Activated T-cell treated with anti-CD3 and anti-CD28 coated beads, Interleukin-2, amount 50 U/mL, for 4 hours (primary cell): Measurements from ENCODE around the gene WDR90. TPM values are rescaled to one million over a fixed set of nuclear protein-coding genes. Genes with fewer than 3 reads are reported as not detected.
A peak's percentile ranks its signal among the peaks of the same experiment; 100 is the strongest.

Source experiments
- ATAC-seq, 2 donors: fragments of 200-7000 bp; cut with Tn5 transposase; one replicate each; pipeline ENCODE4 v1.10.0; 2021
- DNase-seq: peaks from one replicate; pipeline ENCODE4 v3.0.0-alpha.2; 2020
- H3K27me3 Mint-ChIP-seq: one replicate; pipeline ENCODE4 v1.8.0; 2021; ENCODE audit warnings: low read depth, mixed read lengths
- H3K36me3 Mint-ChIP-seq: one replicate; pipeline ENCODE4 v1.8.0; 2022; ENCODE audit warnings: mixed read lengths; ENCODE audit not compliant: insufficient read depth
- H3K4me1 Mint-ChIP-seq: one replicate; pipeline ENCODE4 v1.8.0; 2021; ENCODE audit warnings: low read depth, mixed read lengths
- H3K4me3 Mint-ChIP-seq: one replicate; pipeline ENCODE4 v1.8.0; 2021; ENCODE audit warnings: mild to moderate bottlenecking, moderate library complexity, mixed read lengths
- H3K9me3 Mint-ChIP-seq: one replicate; pipeline ENCODE4 v1.8.0; 2021; ENCODE audit warnings: mixed read lengths
- total RNA-seq, 3 donors: library from RNA; stranded (reverse); gene quantifications; one replicate each; pipeline ENCODE4 v1.2.1, GENCODE V29; 2021

Gene WDR90
- total RNA-seq, result 100 to 1,000 TPM in 1 of 3 donors, 10 to 100 TPM in 2; 81.0 to 104 (median 87.8) TPM

DNA sequence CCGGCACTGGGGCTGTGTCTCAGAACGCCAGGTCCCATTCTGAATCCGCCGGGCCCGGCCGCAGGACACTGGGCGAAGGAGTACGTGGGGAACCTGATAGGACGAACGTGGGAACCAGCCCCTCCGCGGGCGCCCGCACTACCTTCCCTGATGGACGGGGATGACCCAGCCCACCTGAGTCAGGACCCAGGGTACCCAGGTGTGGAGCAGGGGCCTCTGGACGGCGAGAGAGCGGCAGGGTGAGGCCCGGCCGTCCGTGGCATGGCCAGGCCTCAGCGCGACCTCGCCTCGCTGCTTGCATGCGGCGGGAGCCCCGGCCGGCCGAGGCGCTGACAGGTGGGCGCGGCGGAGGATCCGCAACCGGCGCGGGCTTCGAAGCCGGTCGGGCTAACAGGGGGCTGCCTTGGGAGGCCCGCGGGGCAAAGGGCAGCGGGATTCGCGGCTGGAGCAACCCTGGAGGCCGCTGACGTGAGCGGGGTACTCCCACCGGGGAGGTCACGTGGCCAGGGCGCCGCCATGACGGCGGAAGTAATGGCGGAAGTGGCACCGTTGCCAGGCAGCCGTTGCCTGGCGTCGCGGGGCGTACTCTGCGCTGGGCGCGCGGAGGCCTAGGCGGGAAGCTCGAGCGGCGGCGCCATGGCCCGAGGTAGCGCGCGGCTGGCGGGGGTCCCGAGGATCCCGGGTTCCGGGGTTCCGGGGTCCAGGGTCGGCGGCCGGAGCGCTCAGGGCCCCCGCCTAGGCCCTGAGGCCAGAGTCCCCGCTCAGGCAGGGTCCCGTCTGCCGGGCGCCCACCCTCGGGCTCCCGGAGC lies at the start of gene WDR90:
Gene WDR90 (plus strand): TSS at position 585 of the 809 bp plus-strand sequence. CDS start 52 bp downstream, at position 637.
- Mint-ChIP-seq H3K27me3 (no peaks in the 10 kb centered on the region), H3K36me3 (no peaks in the 10 kb centered on the region), H3K4me1 (peaks cover 14% of the 10 kb centered on the region), H3K9me3 (no peaks in the 10 kb centered on the region), H3K4me3 (peak within 1 kb of the TSS; percentile 84)
- peak; percentile 90 for DNase-seq
- ATAC-seq, result peak; percentile 90 to 92

DNA sequence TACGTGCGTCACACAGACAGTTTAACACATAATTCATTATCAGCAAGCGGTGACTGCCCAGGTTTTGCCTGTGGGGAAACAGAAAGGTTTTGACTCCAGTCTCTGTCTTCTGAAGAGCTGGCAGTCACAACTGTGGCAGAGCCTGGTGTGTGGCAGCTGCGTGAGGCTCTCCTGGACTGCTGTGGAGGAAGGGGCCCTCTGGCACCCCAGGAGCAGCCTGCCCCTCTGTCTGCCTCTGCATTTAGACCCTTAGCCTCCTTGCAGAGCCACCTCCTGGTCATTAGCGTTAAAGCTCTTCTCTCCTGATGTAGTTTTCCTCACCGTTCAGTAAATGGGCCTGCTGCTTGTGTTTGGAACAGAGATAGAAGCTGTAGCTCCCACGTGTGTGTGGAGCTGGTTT lies 48.4 kb upstream of the WDR90 start:
- ATAC-seq (no peak), DNase-seq (no peak)
- Mint-ChIP-seq H3K9me3 (no peaks in the 10 kb centered on the region), H3K27me3 (no peaks in the 10 kb centered on the region), H3K36me3 (peaks cover 4% of the 10 kb centered on the region), H3K4me3 (no peak overlapping the region), H3K4me1 (peaks cover 8% of the 10 kb centered on the region)

DNA sequence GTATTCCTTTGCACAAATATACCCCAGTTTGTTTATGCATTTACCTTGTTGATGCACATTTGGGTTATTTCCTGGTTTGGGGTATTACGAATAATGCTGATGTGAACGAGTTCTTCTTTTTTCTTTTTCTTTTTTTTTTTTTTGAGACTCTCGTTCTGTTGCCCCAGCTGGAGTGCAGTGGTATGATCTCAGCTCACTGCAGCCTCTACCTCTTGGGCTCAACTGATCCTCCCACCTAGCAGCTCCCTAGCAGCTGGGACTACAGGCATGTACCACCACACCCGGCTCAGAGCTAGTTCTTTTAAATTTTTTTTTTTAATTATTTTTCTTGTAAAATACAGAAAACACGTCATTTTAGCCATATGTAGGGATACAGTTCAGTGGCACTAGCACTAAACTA lies 45.2 kb upstream of the WDR90 start:
- no peaks in the 10 kb centered on the region for H3K27me3 Mint-ChIP-seq
- no peak for DNase-seq
- no peak overlapping the region for H3K4me3 Mint-ChIP-seq

DNA sequence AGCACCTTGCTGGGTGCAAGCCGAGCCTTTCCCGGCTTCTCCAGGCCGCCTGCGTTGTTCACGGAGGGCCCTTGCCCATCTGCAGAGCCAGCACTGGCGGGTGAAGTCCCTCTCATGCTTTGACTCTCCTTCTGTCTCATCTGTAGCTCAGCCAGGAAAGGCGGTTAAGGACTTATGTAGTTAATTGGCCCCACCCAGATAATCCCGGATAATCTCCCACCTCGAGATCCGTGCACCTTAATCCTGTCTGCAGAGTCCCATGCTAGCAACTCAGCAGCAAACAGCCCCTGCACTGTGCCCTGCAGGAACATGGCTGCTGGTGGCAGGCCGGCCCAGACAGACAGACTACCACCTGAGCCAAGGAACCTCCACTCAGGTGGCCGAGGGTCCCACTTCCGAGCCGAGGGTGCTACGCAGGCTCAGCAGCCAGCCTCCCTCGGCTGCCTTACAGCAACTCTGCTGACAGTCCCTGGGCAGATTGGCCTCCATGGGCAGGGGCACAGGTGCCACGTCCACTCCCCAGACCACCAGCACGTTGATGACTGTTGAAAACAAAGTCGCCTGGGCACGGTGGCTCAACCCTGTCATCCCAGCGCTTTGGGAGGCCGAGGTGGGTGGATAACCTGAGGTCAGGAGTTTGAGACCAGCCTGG lies 42.4 kb upstream of the WDR90 start:
- DNase-seq (no peak), ATAC-seq (no peak)
- no peak overlapping the region for H3K4me3 Mint-ChIP-seq
- H3K36me3 Mint-ChIP-seq, result no peaks in the 10 kb centered on the region
- no peaks in the 10 kb centered on the region for H3K27me3 Mint-ChIP-seq
- peaks cover 10% of the 10 kb centered on the region for H3K4me1 Mint-ChIP-seq
- no peaks in the 10 kb centered on the region for H3K9me3 Mint-ChIP-seq

More for the DNA sequence above, 45.2 kb upstream of the WDR90 start:
- Mint-ChIP-seq H3K4me1 (peaks cover 6% of the 10 kb centered on the region), H3K36me3 (peaks cover 2% of the 10 kb centered on the region), H3K9me3 (no peaks in the 10 kb centered on the region)
- no peak for ATAC-seq

DNA sequence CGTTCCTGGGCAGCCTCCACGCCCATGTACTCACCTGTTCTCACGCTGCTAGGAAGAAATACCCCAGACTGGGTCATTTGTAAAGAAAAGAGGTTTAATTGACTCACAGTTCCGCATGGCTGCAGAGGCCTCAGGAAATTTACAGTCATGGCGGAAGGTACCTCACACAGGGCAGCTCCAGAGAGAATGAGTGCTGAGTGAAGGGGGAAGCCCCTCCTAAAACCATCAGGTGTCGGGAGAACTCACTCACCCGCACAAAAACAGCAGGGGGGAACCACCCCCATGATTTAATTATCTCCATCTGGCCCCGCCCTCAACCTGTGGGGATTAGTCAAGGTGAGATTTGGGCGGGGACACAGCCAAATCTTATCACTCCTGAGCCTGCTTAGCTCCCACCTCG lies 41.1 kb upstream of the WDR90 start:
- Mint-ChIP-seq H3K27me3 (no peaks in the 10 kb centered on the region), H3K36me3 (no peaks in the 10 kb centered on the region), H3K9me3 (no peaks in the 10 kb centered on the region), H3K4me1 (peaks cover 10% of the 10 kb centered on the region), H3K4me3 (no peak overlapping the region)
- ATAC-seq (peak; percentile 74 to 78), DNase-seq (no peak)

DNA sequence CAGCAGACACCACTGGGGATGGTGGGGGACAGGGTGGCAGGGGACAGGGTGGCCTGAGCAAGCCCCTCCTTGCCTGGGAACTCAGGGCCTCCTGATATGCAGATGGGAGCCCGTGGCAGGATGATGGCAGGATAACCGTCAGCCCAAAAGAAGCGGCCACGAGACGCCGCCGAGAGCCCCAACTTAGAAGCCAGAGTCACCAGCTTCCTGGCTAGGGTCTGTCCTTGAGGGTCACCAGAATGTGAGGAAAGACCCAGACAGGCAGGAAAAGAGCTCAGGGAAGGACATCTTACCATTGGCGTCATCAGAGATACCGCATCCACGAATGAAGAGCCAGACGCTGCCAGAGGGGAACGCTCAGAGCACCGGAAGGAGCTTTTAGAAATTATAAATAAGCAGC lies 39.8 kb upstream of the WDR90 start:
- DNase-seq (no peak), ATAC-seq (no peak)
- Mint-ChIP-seq H3K36me3 (peaks cover 4% of the 10 kb centered on the region), H3K4me1 (peaks cover 8% of the 10 kb centered on the region), H3K27me3 (no peaks in the 10 kb centered on the region), H3K4me3 (no peak overlapping the region), H3K9me3 (no peaks in the 10 kb centered on the region)

DNA sequence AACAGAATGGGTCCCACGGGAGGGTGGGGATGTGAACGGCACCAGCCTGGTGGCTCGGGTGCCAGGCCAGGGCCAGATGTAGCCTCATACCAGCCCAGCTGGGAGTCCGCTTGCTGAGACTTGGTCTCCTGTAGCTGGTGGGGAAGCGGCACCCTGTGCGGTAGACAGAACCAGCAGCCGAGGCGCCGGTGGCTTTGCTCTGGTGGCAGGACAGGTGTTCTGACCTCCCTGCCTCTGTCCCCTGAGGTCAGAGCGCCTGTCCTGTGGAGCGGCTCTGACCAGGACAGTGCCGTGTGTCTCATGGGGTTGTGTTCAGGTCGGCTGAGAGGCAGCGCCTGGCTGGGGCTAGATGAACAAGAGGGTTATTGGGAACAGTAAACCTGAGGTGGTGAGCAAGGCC lies 39.2 kb upstream of the WDR90 start:
- H3K9me3 Mint-ChIP-seq, result no peaks in the 10 kb centered on the region
- peaks cover 7% of the 10 kb centered on the region for H3K36me3 Mint-ChIP-seq
- H3K27me3 Mint-ChIP-seq, result no peaks in the 10 kb centered on the region
- no peak overlapping the region for H3K4me3 Mint-ChIP-seq
- H3K4me1 Mint-ChIP-seq, result peaks cover 8% of the 10 kb centered on the region
- ATAC-seq, result no peak
- no peak for DNase-seq

DNA sequence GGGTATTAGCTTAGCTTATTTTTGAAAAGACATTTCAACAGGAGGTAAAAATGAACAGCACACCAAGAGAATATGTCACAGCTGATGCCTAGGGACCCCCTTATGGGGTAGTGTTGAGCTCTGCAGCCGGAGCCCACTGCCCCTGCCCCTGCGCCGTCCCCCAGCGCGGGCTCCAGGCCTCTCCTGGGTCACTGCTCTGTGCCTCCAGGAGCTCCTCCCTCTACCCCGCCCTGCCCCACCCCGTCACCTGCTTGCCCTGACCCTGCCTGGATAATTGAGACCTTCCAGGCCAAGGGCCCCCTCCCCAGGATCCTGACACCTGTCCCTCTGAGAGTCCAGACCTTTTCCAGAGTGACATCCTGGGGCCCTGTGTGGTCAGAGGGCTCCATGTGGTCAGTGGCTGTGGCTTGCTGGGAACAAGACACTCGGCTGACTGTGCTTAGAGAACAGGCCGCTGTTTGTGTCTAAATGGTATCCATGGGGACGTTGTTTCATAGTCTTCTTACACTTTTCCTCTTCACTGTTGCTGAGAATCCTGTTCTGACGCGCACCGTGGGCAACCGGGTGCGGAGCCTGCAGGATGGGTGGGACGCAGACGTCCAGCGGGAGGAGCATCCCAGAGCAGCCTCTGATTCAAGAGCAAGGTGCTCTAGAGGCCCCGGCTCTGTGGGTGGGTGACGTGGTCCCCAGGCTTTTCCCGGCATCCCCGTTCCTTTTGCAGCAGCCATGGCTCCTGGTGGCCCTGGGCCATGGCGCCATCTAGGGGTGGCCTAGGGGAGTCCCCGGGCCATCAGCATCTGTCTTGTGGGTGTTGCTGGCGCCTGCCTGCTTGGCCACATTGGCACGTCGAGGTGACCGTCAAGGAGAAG lies 38.4 kb upstream of the WDR90 start:
- peak; percentile 57 for DNase-seq
- no peak overlapping the region for H3K4me3 Mint-ChIP-seq
- H3K4me1 Mint-ChIP-seq, result peaks cover 8% of the 10 kb centered on the region
- peaks cover 7% of the 10 kb centered on the region for H3K36me3 Mint-ChIP-seq
- ATAC-seq, result peak; percentile 84
- no peaks in the 10 kb centered on the region for H3K27me3 Mint-ChIP-seq
- H3K9me3 Mint-ChIP-seq, result no peaks in the 10 kb centered on the region

DNA sequence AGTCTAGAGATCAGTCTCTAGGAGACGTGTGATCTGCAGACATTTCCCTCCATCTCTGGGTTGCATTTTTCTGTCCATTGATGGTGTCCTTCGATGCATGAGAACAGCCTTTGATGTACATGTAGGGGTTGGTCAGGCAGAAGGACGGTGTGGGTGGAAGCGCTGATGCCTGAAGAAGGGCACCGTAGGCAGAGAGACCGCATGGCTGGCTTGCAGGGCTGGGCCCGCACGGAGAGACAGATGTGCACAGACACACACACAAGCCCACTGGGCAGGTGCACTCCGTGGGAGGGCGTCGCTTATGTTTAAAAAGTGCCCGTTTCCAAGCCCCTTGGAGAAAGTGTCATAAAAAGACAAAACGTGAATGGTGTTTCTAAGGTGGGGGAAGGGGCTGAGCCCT lies 34.0 kb upstream of the WDR90 start:
- Mint-ChIP-seq H3K9me3 (no peaks in the 10 kb centered on the region), H3K27me3 (no peaks in the 10 kb centered on the region), H3K4me1 (peaks cover 5% of the 10 kb centered on the region), H3K36me3 (peaks cover 7% of the 10 kb centered on the region), H3K4me3 (no peak overlapping the region)
- no peak for ATAC-seq
- DNase-seq, result no peak

DNA sequence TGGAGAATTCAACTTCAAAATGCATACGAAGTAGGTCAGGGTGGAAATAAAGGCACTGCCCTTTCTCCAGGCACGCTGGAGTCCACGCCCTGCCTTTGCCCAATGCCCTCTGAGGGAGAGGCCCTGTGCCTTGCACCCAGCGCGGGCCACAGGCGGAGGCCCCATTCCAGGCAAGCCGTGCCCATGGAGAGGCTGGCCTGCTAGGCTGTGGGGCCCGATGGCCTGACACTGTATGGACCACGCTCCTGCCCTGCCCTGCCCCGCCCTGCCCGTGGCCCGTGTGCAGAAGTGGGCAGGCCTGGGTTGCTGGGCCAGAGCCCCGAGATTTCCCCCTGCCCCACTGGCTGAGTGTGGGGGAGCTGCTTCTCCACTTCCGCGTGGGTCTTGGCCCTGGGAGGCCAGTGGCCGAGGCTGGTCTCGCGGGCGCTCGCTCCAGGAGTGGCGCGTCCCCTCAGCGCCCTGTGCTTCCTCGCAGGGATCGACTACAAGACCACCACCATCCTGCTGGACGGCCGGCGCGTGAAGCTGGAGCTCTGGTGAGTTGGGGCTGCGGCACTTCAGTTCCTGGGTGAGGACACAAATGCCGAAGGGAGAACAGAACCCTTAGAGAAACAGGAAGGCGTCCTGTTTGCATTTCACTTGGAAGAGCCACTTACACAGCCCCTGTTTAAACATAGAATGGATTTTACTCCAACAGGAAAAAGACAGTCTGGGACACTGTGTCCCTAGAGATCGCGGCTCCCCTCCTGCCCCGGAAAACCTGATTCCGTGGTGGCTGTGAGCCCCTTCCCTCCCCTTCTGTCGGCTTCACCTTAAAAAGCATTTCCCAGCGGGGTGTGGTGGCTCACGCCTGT lies 32.2 kb upstream of the WDR90 start:
- Mint-ChIP-seq H3K27me3 (no peaks in the 10 kb centered on the region), H3K9me3 (no peaks in the 10 kb centered on the region), H3K4me3 (no peak overlapping the region), H3K36me3 (peaks cover 7% of the 10 kb centered on the region), H3K4me1 (no peaks in the 10 kb centered on the region)
- DNase-seq (no peak), ATAC-seq (no peak)

DNA sequence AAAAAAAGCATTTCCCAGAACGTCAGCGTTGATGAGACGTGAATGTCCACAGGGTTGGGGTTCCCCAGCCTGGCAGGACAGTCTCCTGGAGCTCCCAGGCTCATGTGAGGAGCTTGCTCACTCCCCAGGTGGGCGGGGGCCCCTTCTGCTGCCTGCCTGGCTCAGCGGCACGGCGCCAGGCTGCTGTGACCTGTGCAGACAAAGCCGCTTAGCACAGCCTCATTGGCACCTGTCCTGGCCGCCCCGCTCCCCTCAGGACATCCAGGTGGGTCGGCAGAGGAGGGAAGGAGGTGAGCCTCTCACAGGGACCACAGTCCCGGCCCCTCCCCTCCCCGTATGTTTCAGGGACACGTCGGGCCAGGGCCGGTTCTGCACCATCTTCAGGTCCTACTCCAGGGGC lies 31.3 kb upstream of the WDR90 start:
- no peak for ATAC-seq
- peaks cover 7% of the 10 kb centered on the region for H3K36me3 Mint-ChIP-seq
- H3K4me3 Mint-ChIP-seq, result no peak overlapping the region
- no peaks in the 10 kb centered on the region for H3K9me3 Mint-ChIP-seq
- no peak for DNase-seq
- no peaks in the 10 kb centered on the region for H3K27me3 Mint-ChIP-seq
- H3K4me1 Mint-ChIP-seq, result no peaks in the 10 kb centered on the region

DNA sequence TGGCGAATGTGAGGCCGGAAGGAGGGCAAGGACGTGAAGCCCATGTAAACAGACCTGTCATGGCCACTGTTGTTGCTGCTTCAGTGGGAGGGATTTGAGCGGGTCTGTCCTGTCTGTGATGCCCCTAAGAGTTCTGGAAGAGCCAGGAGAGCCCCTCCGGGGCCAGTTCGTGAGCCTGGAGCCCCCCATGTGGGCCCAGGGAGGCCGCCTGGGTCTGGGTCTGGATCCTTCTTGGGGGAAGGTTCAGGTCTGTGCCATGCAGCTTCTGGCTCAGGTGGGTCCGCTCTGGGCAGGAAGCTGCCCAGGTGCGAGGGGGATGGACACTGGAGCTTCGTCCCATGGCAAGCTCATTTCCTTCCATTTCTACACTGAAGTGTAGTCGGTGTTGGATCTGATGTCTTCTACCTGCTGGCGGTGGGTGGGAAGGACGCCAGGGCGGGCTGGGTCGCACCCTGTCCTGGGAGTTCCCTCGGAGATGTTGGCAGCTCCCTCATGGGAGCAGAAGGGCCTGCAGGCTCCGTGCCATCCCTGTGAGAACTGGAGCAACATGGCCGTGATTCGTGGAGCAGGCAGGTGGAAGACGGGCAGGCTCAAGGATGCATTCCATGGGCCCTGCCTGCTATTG lies 29.6 kb upstream of the WDR90 start:
- Mint-ChIP-seq H3K4me1 (no peaks in the 10 kb centered on the region), H3K4me3 (no peak overlapping the region), H3K9me3 (no peaks in the 10 kb centered on the region), H3K27me3 (no peaks in the 10 kb centered on the region), H3K36me3 (peaks cover 2% of the 10 kb centered on the region)
- no peak for ATAC-seq
- no peak for DNase-seq

DNA sequence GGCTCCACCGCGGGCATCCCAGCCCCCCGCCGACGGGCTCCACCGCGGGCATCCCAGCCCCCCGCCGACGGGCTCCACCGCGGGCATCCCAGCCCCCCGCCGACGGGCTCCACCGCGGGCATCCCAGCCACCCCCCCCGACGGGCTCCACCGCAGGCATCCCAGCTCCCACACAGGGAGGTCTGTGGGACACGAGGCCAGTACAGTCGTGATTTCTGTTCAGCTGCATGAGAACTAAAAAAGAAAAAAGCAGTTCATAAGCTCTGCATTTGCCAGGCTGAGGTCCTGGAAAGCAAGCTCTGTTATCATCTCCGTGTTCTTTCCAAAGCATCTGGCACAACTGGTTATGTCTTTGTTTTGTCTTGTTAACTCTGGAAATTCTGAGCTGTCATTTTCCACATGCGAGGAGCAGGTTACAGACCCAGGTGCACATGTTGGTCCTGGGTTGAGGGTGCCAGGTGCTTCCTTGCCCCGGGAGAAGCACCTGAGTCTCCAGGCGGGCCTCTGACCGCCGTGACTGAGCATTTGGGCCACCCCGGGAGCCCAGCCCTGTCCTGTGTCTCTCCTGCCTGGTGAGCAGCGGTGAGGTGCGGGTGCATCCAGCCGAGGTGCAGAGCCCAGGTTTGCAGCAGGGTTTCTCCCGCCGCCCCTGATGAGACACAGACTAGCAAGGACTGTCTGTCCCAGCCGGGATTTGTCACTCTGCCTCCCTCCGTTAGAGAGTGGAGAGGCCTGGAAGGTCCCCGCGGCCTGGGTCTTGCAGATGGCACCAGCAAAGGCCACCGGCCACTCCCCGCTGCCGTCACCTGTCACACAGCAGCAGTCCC lies 28.3 kb upstream of the WDR90 start:
- Mint-ChIP-seq H3K4me1 (no peaks in the 10 kb centered on the region), H3K9me3 (no peaks in the 10 kb centered on the region), H3K36me3 (no peaks in the 10 kb centered on the region), H3K27me3 (no peaks in the 10 kb centered on the region), H3K4me3 (no peak overlapping the region)
- DNase-seq, result no peak
- ATAC-seq, result no peak
